PC-3 (cell line): ENCODE data around the gene KRTAP10-10. TPM values are rescaled to one million over a fixed set of nuclear protein-coding genes. Genes with fewer than 3 reads are reported as not detected.

Source experiments
- ATAC-seq: fragments of 200-7000 bp; cut with Tn5 transposase; 2 replicates; pipeline ENCODE4 v1.9.1; 2020; ENCODE audit warnings: mild to moderate bottlenecking, moderate library complexity
- BruUV-seq: library from RNA; stranded (reverse); fragments of 400-500 nt; replicated peaks from 2 replicates; lab custom pipeline; 2021; lab: Mats Ljungman, UMichigan
- CTCF ChIA-PET: fragments of 300-600 bp; sonication (Branson Sonifier 250); formaldehyde crosslinking; loops from one replicate; lab custom pipeline; 2022; ENCODE audit warnings: antibody characterized with exemption; lab: Charles Lee
- POLR2A ChIA-PET: fragments of 300-600 bp; sonication (Branson Sonifier 250); formaldehyde crosslinking; loops from one replicate; lab custom pipeline; 2022; ENCODE audit warnings: antibody characterized with exemption; ENCODE audit not compliant: unreplicated experiment; lab: Charles Lee
- DNase-seq: peaks from one replicate; pipeline ENCODE4 v3.0.0-alpha.2; 2015
- H2AFZ ChIP-seq: fragments of 300-600 bp; sonication (generic); 2 replicates; pipeline ENCODE4 v1.6.0; 2016; ENCODE audit warnings: antibody characterized with exemption, low read length
- H3F3A ChIP-seq: fragments of 300-600 bp; sonication (generic); one replicate; pipeline ENCODE4 v1.6.0; 2017; ENCODE audit warnings: antibody characterized with exemption, low read length, control low read depth, mild to moderate bottlenecking; ENCODE audit not compliant: unreplicated experiment
- H3K27ac ChIP-seq: fragments of 300-600 bp; sonication (generic); 2 replicates; pipeline ENCODE4 v1.5.1; 2016; ENCODE audit warnings: mild to moderate bottlenecking, low read length
- H3K27me3 ChIP-seq: fragments of 300-600 bp; sonication (generic); 2 replicates; pipeline ENCODE4 v1.6.1; 2016; ENCODE audit warnings: low read length, mixed read lengths
- H3K36me3 ChIP-seq: fragments of 300-600 bp; sonication (generic); 2 replicates; pipeline ENCODE4 v1.6.1; 2016; ENCODE audit warnings: low read depth, mixed run types, low read length, mixed read lengths
- H3K4me1 ChIP-seq: fragments of 300-600 bp; sonication (generic); 2 replicates; pipeline ENCODE4 v1.5.1; 2016; ENCODE audit warnings: low read length; ENCODE audit not compliant: insufficient read depth
- H3K4me2 ChIP-seq: fragments of 300-600 bp; sonication (generic); 2 replicates; pipeline ENCODE4 v1.6.0; 2016; ENCODE audit warnings: low read length
- H3K4me3 ChIP-seq: fragments of 300-600 bp; sonication (generic); 2 replicates; pipeline ENCODE4 v1.5.1; 2016; ENCODE audit warnings: mild to moderate bottlenecking, low read length, mixed read lengths
- H3K79me2 ChIP-seq: fragments of 300-600 bp; sonication (generic); 2 replicates; pipeline ENCODE4 v1.6.1; 2017; ENCODE audit warnings: low read length, mixed read lengths
- H3K9ac ChIP-seq: fragments of 300-600 bp; sonication (generic); 2 replicates; pipeline ENCODE4 v1.6.0; 2016; ENCODE audit warnings: mild to moderate bottlenecking, low read length
- H3K9me2 ChIP-seq: fragments of 300-600 bp; sonication (generic); replicated peaks from 2 replicates; pipeline ENCODE4 v1.6.1; 2016; ENCODE audit warnings: mixed run types, low read length, mixed read lengths
- H3K9me3 ChIP-seq: fragments of 300-600 bp; sonication (generic); 2 replicates; pipeline ENCODE4 v1.6.1; 2016; ENCODE audit warnings: low read length, mixed read lengths
- H4K20me1 ChIP-seq: fragments of 300-600 bp; sonication (generic); 2 replicates; pipeline ENCODE4 v1.6.1; 2016; ENCODE audit warnings: low read length, mixed read lengths
- EZH2 ChIP-seq: fragments of 300-600 bp; sonication (generic); IDR thresholded peaks from one replicate; pipeline ENCODE4 v1.6.1; 2017; ENCODE audit warnings: antibody characterized with exemption, mild to moderate bottlenecking, low read length; ENCODE audit not compliant: unreplicated experiment
- EZH2phosphoT487 ChIP-seq: fragments of 300-600 bp; sonication (generic); IDR thresholded peaks from 2 replicates; pipeline ENCODE4 v1.6.1; 2018; ENCODE audit warnings: mild to moderate bottlenecking, antibody characterized with exemption, low read length, borderline replicate concordance
- intact Hi-C: fragments of 100-400 bp; cut with micrococcal nuclease; formaldehyde crosslinking; loops from 2 replicates; pipeline ENCODE4 v1.9.0; 2023
- total RNA-seq: library from RNA; depleted of rRNA; stranded (reverse); fragments of >200 nt; gene quantifications from 2 replicates; pipeline ENCODE4 v1.2.3, GENCODE V29; 2014
- TF ChIP-seq, protein P1 (sequence below): fragments of 300-600 bp; sonication (generic); conservative IDR thresholded peaks from 2 replicates; pipeline ENCODE4 v1.5.1; 2017; ENCODE audit warnings: antibody characterized with exemption, low read depth, mild to moderate bottlenecking, low read length

KRTAP10-10 gene
- total RNA-seq, 1 experiment from 2014 or later, result not detected

DNA sequence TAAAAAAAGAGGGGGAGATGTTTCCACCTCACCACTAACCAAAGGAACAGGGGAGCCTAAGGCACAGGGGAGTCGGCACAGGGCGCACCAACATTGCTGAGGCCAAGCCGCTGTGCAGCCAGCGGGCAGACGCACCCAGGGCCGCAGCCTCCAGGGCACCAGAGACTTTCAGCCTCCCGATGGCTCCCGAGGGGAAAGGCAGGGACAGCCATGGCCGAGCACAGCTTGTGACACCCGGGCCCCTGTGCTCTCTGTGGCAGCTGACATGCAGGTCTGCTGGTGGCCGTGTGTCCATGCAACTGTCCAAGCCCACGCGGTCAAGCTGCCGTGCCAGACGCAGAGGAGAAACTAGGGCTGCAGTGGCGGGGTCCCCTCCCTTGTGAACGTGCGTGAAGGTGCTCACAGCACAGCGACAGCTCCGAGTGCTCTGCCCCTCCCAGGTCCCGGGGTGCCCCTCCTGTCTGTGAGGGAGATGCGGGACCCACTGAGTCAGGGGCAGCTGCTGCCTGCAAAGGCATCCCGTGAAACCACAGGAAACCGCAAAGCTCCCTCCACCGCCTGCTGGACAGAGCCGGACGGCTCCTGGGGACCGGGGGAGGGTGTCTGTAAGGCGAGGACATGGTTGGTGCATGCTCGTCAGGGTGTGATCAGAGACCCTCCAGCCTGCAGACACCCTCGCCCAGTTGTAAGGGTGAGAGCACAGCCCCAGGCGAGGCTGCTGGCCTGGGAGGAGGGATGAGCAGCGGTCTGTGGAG lies 11.6 kb downstream of the KRTAP10-10 start:
- no TSS peak for BruUV-seq
- no peaks in the 10 kb centered on the region for H3K9me3 ChIP-seq
- H3K4me2 ChIP-seq, result no peak overlapping the region
- no peak overlapping the region for H3K9ac ChIP-seq
- intact Hi-C loops, result no loop called here
- ChIA-PET POLR2A (no interaction called here), CTCF (no interaction called here)
- TF ChIP-seq EZH2phosphoT487 (no peak), EZH2 (no peak)
- TF ChIP-seq, protein P1, sequence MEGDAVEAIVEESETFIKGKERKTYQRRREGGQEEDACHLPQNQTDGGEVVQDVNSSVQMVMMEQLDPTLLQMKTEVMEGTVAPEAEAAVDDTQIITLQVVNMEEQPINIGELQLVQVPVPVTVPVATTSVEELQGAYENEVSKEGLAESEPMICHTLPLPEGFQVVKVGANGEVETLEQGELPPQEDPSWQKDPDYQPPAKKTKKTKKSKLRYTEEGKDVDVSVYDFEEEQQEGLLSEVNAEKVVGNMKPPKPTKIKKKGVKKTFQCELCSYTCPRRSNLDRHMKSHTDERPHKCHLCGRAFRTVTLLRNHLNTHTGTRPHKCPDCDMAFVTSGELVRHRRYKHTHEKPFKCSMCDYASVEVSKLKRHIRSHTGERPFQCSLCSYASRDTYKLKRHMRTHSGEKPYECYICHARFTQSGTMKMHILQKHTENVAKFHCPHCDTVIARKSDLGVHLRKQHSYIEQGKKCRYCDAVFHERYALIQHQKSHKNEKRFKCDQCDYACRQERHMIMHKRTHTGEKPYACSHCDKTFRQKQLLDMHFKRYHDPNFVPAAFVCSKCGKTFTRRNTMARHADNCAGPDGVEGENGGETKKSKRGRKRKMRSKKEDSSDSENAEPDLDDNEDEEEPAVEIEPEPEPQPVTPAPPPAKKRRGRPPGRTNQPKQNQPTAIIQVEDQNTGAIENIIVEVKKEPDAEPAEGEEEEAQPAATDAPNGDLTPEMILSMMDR, result no peak
- no peak for ATAC-seq
- no peaks in the 10 kb centered on the region for H4K20me1 ChIP-seq
- no peak overlapping the region for H2AFZ ChIP-seq
- H3F3A ChIP-seq, result no peaks in the 10 kb centered on the region
- no peaks in the 10 kb centered on the region for H3K27me3 ChIP-seq
- H3K27ac ChIP-seq, result no peak overlapping the region
- no peak for DNase-seq
- no peaks in the 10 kb centered on the region for H3K79me2 ChIP-seq
- H3K9me2 ChIP-seq, result no peaks in the 10 kb centered on the region
- no peaks in the 10 kb centered on the region for H3K36me3 ChIP-seq
- no peak overlapping the region for H3K4me3 ChIP-seq
- no peaks in the 10 kb centered on the region for H3K4me1 ChIP-seq

DNA sequence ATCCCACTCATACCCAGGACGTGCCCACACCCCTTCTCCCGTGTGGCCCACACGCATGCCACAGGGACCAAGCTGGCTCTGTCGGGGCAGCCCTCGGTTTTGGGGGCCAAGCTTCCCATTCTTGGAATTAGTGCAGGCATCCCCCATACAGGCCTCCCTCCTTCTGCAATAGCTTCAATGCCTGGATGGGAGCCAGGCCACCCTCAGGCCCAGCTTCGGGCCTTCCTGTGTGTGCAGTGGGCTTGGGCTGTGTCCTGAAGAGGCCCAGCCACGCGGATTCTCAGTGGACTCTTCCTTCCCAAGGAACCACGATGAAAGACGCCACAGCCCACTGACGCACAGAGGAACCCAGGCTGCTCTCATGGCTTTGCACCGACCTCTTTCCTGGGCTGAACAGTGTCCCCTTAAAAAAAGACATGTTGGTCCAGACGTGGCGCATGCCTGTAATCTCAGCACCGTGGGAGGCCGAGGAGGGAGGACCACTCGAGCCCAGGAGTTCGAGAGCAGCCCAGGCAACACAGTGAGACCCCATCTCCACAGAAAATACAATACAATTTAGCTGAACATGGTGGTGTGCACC lies 12.5 kb downstream of the KRTAP10-10 start:
- no peaks in the 10 kb centered on the region for H3K27me3 ChIP-seq
- CTCF ChIA-PET, result no interaction called here
- no peak overlapping the region for H2AFZ ChIP-seq

More for the DNA sequence above, 12.5 kb downstream of the KRTAP10-10 start:
- Histone ChIP-seq H3K9me3 (no peaks in the 10 kb centered on the region), H3K4me3 (no peak overlapping the region), H4K20me1 (no peaks in the 10 kb centered on the region), H3K4me1 (no peaks in the 10 kb centered on the region), H3K4me2 (no peak overlapping the region), H3K79me2 (no peaks in the 10 kb centered on the region), H3K36me3 (no peaks in the 10 kb centered on the region), H3F3A (no peaks in the 10 kb centered on the region), H3K27ac (no peak overlapping the region), H3K9me2 (no peaks in the 10 kb centered on the region), H3K9ac (no peak overlapping the region)
- POLR2A ChIA-PET, result no interaction called here
- BruUV-seq, result no TSS peak
- DNase-seq (no peak), ATAC-seq (no peak)
- intact Hi-C loops, result no loop called here
- TF ChIP-seq, protein P1, result no peak
